Measurements from ENCODE around the gene RGS18.
"Not testable (repeated sequence)": the region's sequence is repeated elsewhere in the genome, so short reads cannot be mapped to it uniquely, and the experiment has no call there.

The RGS18 gene

GRCh38 chr1:192158181-192158580 lies at the start of gene RGS18:
TSS of gene RGS18 (plus strand) at chr1:192158462. CDS start at chr1:192158638, 176 bp downstream.
- in situ Hi-C loops (cut with MboI; ENCODE audit: low sequenced_read_pairs): no loop called here

GRCh38 chr1:192109576-192109975 lies 48.7 kb upstream of the RGS18 start:
- in situ Hi-C loops (cut with MboI; ENCODE audit: low sequenced_read_pairs): no loop called here

GRCh38 chr1:192115000-192115399 lies 43.3 kb upstream of the RGS18 start:
- in situ Hi-C loops (cut with MboI; ENCODE audit: low sequenced_read_pairs): no loop called here

- in situ Hi-C loops (cut with MboI; ENCODE audit: low sequenced_read_pairs): no loop called here
Observed at GRCh38 chr1:192118881-192119405, 39.3 kb upstream of the RGS18 start.

- in situ Hi-C loops (cut with MboI; ENCODE audit: low sequenced_read_pairs): no loop called here
Observed at GRCh38 chr1:192119701-192120100, 38.6 kb upstream of the RGS18 start.

- in situ Hi-C loops (cut with MboI; ENCODE audit: low sequenced_read_pairs): no loop called here
Observed at GRCh38 chr1:192122668-192123067, 35.6 kb upstream of the RGS18 start.

- in situ Hi-C loops (cut with MboI; ENCODE audit: low sequenced_read_pairs): no loop called here
Observed at GRCh38 chr1:192123212-192123611, 35.0 kb upstream of the RGS18 start.

- in situ Hi-C loops (cut with MboI; ENCODE audit: low sequenced_read_pairs): no loop called here
Observed at GRCh38 chr1:192126030-192126619, 32.1 kb upstream of the RGS18 start.

GRCh38 chr1:192130175-192130574 lies 28.1 kb upstream of the RGS18 start:
- in situ Hi-C loops (cut with MboI; ENCODE audit: low sequenced_read_pairs): no loop called here

- in situ Hi-C loops (cut with MboI; ENCODE audit: low sequenced_read_pairs): not testable (repeated sequence)
Observed at GRCh38 chr1:192130865-192131264, 27.4 kb upstream of the RGS18 start.

- in situ Hi-C loops (cut with MboI; ENCODE audit: low sequenced_read_pairs): no loop called here
Observed at GRCh38 chr1:192131914-192132313, 26.3 kb upstream of the RGS18 start.

- in situ Hi-C loops (cut with MboI; ENCODE audit: low sequenced_read_pairs): no loop called here
Observed at GRCh38 chr1:192133350-192133926, 24.8 kb upstream of the RGS18 start.

- in situ Hi-C loops (cut with MboI; ENCODE audit: low sequenced_read_pairs): no loop called here
Observed at GRCh38 chr1:192140382-192140781, 17.9 kb upstream of the RGS18 start.

- in situ Hi-C loops (cut with MboI; ENCODE audit: low sequenced_read_pairs): no loop called here
Observed at GRCh38 chr1:192147221-192147620, 11.0 kb upstream of the RGS18 start.

GRCh38 chr1:192147696-192148095 lies 10.6 kb upstream of the RGS18 start:
- in situ Hi-C loops (cut with MboI; ENCODE audit: low sequenced_read_pairs): no loop called here

GRCh38 chr1:192151176-192151575 lies 7.1 kb upstream of the RGS18 start:
- in situ Hi-C loops (cut with MboI; ENCODE audit: low sequenced_read_pairs): no loop called here

- in situ Hi-C loops (cut with MboI; ENCODE audit: low sequenced_read_pairs): no loop called here
Observed at GRCh38 chr1:192153276-192153675, 5.0 kb upstream of the RGS18 start.

GRCh38 chr1:192157067-192157466 lies 1.2 kb upstream of the RGS18 start:
- in situ Hi-C loops (cut with MboI; ENCODE audit: low sequenced_read_pairs): no loop called here

- in situ Hi-C loops (cut with MboI; ENCODE audit: low sequenced_read_pairs): no loop called here
Observed at GRCh38 chr1:192159014-192159413, 752 bp downstream of the RGS18 start.

GRCh38 chr1:192159781-192160180 lies 1.5 kb downstream of the RGS18 start:
- in situ Hi-C loops (cut with MboI; ENCODE audit: low sequenced_read_pairs): no loop called here

- in situ Hi-C loops (cut with MboI; ENCODE audit: low sequenced_read_pairs): no loop called here
Observed at GRCh38 chr1:192160196-192160595, 1.9 kb downstream of the RGS18 start.

- in situ Hi-C loops (cut with MboI; ENCODE audit: low sequenced_read_pairs): no loop called here
Observed at GRCh38 chr1:192161976-192162375, 3.7 kb downstream of the RGS18 start.

GRCh38 chr1:192162376-192162775 lies 4.1 kb downstream of the RGS18 start:
- in situ Hi-C loops (cut with MboI; ENCODE audit: low sequenced_read_pairs): no loop called here

Data from hTERT RPE-1 (cell line).